CD4-positive, alpha-beta T cell treated with Interleukin-12 subunit alpha and Interleukin-12 subunit beta, for 1 hour (primary cell): Measurements from ENCODE around the gene ELFN1.

ENCODE experiments used
- DNase-seq: peaks from one replicate; pipeline ENCODE4 v3.0.0-alpha.2; 2020

Gene ELFN1

DNA sequence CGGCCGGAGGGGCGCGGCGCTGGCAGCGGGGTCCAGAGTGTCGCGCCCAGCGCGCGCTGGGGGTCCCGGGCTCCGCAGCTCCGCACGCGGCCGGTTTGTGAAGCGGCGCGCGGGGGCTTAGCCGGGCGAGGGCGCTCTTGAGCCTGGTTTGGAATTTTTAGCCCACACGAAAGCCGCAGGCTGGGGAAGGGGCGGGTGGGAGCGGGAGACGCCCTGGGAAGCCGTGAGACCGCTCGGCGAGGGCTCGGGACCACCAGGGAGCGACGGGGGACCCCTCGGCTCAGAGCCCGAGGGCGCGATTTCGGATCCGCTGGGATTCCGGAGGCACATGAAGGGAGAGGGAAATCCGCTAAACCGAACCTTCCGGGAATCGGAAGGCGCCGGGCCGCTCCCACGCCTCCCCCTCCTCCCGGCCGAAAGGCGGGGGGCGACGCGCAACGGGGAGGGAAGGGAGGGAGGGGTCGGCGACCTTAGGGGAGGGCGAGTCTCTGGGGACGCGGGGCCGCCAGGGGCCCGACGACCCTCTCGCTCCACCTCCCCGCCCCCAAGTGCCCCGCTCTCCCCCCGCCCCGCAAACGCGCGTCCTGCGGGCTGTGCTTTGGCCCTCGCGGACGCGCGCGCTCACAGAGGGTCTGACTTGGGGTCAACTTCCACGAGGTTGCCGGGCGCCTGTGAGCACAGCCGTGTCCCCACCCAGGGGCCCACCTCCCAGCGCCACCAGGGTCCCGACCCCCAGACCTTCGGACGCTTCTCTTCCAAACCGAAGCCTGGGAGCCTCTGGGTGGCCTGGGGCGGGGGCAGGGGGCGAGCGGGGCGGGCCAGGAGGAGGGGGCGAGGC, 5.1 kb upstream of the ELFN1 start:
- peak; percentile 56 for DNase-seq

DNA sequence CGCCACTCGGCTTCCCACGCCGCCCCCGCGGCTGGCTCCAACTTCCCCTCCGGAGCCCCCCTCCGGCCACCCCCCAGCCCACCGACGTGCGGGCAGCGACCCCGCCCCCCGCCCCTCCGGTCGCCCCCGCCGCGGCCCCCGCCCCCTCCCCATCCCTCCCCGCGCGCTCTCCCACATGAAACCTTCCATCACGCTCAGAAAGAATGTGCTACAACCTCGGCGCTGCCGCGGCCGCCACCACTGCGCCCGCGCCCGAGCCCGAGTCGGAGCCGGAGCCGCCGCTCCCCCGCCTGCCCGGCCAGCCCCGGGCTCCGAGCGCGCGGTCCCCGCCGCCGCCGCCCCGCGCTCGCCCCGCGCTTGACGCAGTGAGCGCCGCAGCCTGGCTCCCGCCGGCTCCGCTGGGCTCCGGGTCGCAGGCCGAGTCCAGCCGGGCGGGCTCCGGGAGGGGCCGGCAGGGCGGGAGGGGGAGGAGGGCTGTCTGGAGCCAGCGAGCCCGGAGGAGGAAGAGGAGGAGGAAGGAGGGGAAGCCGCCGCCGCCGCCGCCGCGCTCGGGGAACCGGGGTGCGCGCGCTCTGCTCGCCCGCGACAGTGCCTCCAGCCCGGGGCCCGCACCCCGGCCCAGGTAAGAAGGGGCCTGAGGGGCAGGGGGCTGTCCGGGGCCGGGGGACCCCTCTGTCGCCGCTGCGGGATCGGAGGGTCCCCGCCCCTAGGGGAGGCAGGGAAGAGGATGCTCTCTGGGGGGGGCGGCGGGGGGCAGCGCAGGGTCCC, 4.3 kb upstream of the ELFN1 start:
- DNase-seq = no peak

DNA sequence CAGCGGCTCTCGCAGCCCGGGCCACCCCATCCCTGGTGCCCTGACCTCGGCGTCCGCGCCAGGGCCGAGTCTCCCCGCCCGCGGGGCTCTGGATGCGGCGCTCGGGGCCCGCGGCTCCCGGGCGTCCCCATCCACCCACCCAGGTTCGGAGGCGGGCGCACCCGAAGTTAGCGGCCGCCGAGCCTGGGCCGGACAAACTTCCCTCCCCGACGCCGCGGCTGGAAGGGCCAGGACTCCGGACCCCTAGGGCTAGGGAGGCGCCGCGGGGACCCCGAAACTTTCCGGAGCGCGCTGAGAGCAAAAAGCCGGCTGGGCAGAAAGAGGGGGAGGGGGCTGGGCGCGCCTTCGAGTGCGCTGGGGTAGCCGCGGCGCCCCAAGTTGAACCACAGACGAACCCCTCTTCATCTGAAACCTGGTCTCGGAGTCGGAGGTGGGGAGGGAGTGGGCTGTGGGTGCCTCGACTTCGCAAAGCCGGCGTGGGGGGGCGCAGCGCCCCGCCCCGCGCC, 3.7 kb upstream of the ELFN1 start:
- no peak for DNase-seq

DNA sequence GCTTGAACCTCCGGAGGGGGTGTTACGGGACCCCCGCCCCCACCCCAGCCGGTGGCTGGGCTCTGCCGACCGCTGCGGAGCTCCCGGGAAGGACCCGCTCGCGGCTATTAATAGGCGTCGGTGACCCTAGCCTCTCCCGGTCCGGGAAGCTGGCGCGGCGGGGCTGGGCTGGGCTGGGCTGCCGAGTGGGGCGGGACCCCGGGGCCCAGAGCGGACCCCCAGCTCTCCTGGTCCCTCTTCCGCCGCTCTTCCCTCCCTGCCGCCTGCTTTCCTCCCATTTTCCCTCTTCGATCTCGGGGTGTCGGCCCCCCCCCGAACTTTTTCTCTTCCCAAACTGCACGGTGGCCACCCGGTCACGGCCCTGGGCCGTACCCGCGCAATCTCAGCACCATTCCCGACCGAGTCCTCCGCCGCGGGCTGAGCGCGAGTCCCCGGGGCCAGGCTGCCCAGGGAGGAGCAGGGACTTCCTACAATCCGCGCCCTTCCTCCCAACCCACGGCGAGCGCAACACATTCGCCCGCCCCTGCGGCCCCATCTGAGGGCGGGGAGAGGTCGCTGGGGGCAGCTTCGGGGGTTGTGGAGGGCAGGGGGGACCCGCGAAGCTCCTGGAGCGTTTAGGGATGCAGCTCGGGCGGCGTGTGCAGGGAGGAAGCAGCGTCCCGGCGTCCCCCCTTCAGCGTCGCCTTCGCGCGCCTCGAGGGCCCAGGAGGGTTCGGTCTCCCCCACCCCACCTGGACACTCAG, 3.1 kb upstream of the ELFN1 start:
- no peak for DNase-seq

DNA sequence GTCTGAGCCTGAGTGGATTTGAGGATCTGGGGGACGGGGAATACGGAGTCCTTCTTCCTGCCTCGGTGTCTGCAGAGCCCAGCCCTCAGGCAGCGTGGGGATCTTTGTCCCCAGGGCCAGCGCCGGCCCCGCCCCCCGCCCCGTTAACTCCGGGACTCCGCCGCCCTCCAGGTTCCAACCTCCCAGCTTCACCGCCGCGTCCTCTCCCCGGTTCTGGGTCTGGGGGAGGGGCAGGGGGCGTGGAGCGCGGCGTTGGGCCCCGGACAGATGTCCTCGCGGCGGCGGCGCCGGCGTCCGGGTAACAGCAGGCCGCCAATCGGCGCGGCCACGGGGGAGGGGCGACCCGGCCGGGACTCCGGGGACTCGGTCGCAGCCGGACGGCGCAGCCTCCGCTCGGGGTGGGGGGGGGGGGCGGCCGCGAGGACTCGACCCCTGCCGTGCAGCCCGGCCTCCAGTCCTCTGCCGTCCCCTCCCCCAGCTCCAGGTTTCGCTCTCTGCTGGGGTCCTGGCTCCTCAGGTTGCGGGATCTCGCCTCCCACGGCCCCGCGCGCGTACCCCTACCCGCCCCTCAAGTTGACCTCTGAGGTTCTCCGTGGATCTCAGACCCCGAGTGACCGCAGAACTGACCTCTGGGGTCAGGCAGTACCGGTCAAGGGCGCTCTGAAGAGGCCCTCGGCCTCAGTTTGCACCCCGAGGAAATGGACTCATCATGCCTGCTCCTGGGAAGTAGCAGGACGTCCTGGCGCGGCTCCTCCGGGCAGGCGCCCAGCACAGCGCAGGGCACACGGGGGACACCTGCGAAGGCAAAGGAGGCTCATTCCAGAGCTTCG, 2.3 kb upstream of the ELFN1 start:
- no peak for DNase-seq

DNA sequence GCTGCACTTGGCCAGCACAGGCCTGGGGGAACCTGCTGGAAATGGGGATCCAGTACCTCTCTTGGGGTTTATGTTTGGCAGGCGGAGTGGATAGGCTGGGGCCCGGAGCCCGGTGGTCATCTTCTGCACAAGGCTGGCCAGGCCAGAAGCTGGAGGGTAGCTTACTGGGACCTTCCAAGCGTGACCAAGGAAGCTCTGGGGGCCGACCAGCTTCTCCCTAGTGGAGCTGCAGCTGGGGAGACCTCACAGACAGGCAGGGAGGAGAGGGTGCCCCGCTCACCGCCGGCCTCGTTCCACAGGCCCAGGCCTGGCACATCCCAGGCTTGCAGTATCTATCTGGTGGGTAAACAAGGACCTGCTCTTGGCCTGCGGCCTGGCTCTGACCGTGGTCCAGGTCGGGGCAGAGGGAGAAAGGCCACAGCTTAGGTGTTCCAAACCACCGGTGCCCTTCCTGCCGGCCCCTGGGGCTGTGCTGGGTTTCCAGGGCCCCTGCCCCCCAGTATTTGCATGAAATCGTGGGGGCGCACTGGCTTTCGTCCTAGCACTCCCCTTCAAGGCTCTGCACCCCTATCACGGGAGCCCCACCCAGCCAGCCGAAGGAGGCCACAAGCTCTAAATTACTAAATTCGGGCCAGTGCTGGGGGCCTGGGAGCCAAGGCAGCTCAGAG, 1.5 kb upstream of the ELFN1 start:
- DNase-seq = no peak

DNA sequence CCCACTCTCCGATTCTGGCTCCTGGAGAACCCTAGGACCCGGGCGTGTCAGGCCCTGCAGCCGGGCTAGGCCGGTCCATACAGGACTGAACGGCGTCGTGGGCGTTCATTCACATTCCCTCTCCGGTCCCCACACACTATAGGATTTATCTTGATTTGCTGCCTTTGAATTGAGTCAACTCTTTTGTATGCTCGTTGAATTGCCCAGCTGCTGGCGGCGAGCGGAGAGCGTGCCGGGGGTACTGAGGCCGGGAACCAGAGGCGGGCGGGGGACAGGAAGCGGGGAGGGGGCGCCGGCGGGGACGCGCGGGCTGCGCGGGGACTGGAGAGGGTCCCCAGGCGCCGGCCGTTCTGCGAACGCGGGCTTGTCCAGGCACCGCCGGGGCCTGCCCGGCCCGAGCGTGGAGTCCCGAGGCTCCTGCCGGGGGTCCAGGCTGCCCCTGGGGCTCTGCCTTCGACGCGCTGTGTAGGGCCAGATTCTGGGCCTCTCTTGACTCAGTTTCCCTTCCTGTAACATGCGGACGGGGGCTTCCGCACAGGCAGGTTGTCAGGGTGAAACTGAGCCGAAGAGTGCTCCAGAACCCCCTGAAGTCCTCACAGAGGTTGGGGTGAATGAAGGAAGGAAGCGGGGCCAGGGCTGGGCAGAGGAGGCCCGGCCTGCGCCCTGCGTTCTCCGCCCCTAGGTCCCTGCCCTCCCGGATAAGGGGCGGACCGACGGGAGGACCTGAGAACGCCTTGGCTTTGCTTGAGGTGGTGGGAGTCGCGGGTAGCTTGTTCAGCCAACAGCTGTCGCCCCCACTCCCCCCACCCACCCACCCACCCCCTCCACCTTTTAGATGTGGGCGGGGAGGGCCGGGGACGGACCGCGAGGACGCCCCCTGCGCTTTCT, 769 bp upstream of the ELFN1 start:
- no peak for DNase-seq

DNA sequence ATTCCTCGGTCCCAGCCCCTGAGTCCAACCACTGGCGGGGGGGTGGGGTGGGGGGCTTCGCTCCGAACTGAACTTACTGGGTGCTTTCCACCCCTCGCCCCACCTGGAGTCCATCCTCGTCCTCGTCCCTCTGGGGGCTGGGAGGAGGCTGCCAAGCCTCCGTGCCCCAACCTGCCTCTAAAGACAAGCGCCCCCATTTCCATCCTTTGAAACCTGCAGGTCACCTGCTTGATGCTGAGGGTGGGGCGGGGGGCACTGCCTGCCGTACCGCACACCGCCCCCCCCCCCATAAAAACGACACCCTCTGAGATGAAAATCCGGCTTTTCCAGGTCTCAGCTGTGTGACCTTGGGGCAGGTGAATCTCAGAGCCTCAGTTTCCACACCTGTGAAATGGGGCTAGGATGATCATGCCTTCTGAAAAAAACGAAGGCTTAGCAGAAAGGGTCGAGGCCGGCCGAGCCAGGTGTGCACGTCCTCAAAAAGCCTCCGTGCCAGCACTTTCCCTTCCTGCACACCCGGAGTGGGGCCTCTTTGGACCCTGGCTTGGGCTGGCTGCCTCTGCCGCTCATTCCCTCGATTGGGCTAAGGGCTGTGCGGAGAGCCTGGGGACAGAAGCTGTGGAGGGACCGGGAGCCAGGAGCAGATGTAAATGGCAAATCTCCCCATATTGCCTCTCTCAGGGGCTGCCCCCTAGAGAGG, 967 bp downstream of the ELFN1 start:
- DNase-seq = no peak

DNA sequence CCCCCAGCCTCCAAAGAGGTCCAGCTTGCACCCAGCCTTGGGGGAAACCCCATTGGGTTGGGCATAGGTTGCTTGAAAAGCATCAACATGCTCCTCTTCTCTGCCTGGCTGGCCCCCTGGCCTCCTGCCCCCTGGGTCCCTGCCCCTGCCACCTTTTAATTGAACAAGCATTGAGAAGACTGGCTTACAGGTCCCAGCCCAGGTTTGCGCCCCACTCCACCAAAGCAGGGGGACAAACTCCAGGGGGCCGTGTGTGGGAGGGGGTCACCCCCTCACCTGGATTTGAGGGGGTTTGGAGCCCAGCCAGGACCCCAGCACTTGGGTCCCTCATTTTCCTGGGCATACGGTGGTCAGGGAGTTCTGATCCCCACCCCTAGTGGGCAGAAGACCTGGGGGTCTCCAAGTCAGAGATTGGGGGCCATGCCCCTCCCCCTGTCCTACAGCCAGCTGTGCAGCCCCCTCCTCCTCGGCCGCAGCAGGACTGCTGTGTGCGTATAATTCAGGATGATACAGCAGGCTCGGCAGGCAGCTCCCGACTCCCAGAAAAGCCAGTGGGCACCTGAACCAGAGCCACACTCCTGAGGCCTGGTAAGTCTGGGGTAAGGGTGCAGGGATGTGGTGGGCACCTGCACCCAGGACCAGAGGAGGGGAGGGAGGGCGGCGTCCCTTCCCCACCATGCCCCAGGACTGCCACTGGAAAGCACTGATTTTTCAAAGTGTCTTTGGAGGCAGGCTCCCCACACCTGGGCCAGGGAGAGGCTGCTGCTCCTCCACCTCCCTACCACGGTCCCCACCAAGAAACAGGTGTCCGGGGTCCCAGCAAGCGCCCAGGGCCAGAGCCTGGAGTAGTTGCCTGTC, 1.7 kb downstream of the ELFN1 start:
- no peak for DNase-seq

DNA sequence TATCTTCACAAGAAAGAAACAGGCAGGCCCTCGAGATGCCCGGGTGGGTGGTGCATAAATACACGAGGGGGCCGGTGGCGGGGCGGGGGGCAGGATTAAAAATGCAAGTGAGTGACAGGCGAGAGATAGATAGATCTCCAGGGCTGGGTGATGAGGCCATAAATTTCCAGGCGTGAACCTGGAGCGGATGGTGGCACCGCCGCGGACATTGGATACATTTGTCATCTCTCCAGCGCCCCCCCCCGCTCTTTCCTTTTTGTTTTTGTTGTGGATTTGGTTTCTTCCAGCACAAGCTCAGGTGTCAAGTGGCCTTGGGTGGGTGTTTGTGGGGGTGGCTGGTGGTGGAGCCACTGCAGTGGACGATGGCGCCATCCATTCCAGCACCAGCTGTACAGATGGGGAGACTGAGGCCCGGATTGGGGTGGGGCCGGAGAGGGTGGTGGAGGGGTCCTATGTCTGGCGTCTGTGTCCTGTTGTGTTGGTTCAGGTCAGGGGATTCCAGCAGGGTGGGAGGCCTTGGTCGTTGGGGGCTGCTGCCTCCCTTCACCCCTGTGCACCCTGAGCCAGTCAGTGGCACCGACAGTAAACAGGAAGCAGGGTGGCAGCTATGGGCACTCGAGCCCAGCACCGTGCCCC, 2.9 kb downstream of the ELFN1 start:
- DNase-seq = no peak

DNA sequence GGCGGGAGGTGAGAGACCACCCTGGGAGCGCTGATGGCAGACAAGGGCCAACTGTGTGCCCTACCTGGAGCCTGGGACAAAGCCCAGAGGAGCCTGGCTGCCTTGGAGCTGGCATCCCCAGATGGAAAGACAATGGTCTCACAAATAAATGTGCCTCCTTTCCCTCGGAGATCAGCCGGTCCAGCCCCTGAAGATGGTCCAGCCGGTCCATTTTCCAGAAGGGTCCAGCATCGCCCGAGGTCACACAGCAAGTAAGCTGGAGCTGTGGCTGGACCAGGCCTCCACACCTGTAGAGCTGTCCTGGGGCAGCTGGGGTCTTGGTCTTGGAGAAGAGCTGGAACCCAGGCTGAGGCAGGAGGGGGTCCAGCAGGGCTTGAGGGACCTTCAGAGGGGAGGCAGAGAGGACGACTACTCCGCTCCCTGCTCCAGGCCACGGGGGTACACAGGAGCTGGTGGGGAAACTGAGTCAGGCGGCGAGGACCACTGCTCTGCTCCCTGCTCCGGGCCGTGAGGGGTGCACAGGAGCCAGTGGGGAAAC, 3.6 kb downstream of the ELFN1 start:
- DNase-seq = no peak

DNA sequence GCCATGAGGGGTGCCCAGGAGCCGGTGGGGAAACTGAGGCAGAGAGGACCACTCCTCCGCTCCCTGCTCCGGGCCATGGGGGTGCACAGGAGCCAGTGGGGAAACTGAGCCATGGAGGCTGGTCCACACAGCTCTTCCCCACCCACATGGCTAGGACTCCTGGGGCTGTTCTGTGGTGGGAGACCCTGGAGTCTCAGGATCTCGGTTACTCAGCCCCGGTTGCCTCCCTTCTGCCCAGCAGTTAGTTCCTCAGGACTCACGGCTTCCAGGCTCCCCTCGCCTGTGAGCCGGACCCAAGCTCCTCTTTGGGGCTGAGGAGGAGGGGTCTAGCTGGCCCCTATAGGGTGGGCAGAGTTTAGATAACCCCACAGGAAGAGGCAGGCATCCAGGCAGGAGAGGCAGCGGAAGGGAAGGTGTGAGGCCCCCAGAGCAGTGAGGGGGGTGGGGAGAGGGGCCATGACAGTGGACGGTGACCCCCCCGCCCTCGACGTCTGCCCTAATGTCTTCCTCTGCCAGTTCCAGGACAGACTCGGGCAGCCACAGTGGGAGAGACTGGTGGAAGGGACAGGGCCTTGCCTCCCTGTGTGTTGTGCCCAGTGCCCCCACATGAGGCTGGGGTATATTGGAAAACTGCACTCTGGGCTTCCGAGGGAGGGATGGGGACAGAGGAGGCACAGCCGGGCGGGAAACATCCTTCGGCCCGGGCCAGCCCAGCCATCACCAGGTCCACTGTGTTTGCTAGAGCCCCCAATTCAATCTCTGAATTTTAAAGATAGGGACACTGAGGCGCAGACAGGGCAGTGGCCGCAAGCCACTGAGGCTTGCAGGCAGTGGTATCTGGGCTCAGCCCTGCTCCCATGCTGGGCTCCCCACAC, 4.3 kb downstream of the ELFN1 start:
- no peak for DNase-seq

DNA sequence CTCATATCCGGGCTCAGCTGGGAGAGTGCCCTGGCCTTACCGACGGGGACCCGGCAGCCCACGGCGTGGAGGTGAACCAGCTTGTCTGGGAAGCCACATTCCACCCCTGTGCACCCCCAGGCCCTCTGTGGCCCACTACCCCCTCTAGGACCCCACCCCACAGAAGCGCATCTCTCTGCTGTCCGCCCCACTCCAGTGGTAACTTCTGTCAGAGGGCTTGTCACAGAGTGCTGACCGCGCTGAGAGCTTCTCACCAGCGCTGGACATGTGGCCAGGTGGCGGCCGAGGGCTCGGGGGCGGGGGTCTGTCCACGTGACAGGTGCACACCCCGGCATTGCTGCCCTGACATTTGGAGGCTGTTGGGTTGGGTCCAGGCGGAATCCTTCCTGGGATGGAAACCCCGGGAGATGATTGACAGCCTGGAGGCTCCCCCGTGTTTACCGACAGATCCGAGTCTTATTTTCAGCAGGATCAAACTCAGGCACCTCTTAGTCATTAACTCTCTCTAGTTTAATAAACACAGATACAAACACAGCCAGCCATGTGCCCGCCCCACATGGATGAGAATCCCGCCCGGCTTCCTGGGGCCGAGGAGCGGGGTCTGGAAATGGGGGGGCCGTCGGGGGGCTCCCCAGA, 5.1 kb downstream of the ELFN1 start:
- DNase-seq = no peak

DNA sequence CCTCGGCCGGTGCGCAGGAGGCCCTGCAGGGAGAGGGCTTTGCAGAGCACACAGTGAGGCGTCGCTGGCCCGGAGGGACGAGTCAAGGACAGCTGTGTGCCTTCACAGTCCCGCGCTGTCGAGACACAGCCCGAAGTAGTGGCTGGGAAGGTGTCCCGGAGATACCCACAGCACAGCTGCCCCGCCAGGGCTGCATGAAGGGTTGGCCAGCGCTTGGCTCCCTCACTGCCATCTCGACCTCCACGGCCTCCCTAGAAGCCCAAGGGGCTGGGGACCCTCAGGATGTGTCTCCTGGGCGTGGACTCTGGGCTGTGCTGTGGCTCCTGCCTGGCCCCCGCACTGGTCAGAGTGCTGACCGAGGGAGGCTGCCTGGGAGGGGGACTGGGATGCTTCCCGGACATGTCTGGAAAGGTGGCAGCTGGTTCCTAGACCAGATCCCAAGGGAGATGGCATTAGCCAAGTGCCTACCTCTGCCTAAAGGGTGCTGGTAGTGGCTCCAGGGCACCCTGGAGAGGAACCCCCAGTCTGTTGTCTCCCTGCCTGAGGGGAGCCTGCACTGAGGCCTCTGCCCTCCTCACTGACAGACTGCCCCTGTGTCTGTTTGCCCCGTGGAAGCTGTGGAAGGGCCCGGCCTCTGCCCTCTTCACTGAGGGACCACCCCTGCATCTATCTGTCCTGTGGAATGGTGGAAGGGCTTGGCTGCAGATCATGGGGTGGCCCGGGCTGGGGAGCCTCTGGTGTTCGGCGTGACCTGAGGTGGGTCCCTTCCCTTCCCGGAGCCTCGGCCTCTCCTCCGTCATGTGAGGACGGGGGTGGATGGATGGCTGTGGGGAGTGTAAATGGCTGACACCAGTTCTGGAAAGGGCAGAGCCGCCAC, 5.8 kb downstream of the ELFN1 start:
- DNase-seq = no peak

DNA sequence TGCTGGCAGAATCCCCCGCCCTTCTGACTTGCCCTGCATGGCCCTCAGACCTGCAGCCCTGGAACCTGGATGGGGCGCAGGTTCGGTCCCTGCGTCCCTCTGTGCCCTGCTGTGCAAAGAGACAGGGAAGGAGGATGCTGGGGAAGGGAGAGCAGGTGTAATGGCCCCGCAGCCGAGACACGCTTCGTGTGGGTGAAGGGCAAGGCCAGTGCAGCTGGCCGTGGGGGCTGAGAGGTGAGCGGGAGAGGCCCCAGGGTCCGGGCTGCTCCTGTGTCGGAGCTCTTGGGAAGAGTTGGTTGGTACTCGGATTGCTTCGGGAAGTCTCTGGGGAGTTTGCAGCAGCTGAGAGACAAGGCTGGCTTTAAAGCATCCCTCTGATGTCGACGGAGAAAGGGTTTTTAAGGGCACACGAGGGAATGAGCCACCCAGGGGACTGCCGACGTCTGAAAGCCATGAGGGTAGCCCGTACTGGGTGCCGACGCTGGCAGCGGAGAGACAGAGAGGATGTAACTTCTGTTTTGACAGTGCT, 6.5 kb downstream of the ELFN1 start:
- no peak for DNase-seq
